ENCODE measurements around the gene TUNAR. TPM values are rescaled to one million over a fixed set of nuclear protein-coding genes. Genes with fewer than 3 reads are reported as not detected.

Gene TUNAR
- total RNA-seq, 2 donors from 2014 or later = 0.07 to 0.11 TPM

DNA sequence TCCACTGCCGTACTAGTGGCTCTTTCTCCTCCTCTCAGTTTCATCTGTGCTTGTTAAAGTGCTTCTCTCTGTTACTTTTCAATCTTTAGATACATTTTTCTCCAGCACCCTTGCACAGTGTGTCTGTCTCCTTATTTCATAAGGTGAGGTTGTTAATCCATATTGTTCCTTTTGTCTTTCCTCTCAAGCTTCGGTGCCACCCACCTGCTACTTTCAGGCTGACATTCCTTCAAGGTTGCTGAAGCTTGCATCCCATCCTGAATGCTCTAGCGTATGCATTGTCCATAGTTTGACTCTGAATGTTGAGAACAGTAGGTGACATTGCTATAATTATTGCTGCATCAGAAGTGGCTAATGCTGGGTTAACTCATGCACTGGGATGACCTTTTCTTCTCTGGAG lies 20.6 kb downstream of the TUNAR start:
- intact Hi-C loops (cut with DNase I) = no loop called here
- Histone ChIP-seq H3K4me3 (no peak overlapping the region), H3K9me3 (no peaks in the 10 kb centered on the region), H3K27me3 (no peaks in the 10 kb centered on the region), H3K9ac (ENCODE audit: low read depth in 2 of 2, low read length in 2 of 2) (no peak overlapping the region), H3K36me3 (no peaks in the 10 kb centered on the region), H3K27ac (no peak overlapping the region), H3K4me1 (no peaks in the 10 kb centered on the region)
- no peak for DNase-seq
- TF ChIP-seq, protein P1, sequence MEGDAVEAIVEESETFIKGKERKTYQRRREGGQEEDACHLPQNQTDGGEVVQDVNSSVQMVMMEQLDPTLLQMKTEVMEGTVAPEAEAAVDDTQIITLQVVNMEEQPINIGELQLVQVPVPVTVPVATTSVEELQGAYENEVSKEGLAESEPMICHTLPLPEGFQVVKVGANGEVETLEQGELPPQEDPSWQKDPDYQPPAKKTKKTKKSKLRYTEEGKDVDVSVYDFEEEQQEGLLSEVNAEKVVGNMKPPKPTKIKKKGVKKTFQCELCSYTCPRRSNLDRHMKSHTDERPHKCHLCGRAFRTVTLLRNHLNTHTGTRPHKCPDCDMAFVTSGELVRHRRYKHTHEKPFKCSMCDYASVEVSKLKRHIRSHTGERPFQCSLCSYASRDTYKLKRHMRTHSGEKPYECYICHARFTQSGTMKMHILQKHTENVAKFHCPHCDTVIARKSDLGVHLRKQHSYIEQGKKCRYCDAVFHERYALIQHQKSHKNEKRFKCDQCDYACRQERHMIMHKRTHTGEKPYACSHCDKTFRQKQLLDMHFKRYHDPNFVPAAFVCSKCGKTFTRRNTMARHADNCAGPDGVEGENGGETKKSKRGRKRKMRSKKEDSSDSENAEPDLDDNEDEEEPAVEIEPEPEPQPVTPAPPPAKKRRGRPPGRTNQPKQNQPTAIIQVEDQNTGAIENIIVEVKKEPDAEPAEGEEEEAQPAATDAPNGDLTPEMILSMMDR (IDR thresholded peaks at IDR 0.05) = no peak

- TF ChIP-seq, protein P1 (IDR thresholded peaks at IDR 0.05) = no peak
- DNase-seq = no peak
- H3K4me3 ChIP-seq = no peak overlapping the region
Observed at GRCh38 chr14:95901054-95901453, 24.4 kb downstream of the TUNAR start.

GRCh38 chr14:95902273-95902826 lies 25.7 kb downstream of the TUNAR start:
- Histone ChIP-seq H3K27ac (no peak overlapping the region), H3K9me3 (no peaks in the 10 kb centered on the region), H3K27me3 (no peaks in the 10 kb centered on the region), H3K4me3 (no peak overlapping the region), H3K9ac (ENCODE audit: low read depth in 2 of 2, low read length in 2 of 2) (no peak overlapping the region), H3K4me1 (no peaks in the 10 kb centered on the region), H3K36me3 (no peaks in the 10 kb centered on the region)
- no peak for DNase-seq
- intact Hi-C loops (cut with DNase I) = no loop called here
- TF ChIP-seq, protein P1 (IDR thresholded peaks at IDR 0.05) = no peak

More at GRCh38 chr14:95901054-95901453, 24.4 kb downstream of the TUNAR start:
- Histone ChIP-seq H3K27ac (no peak overlapping the region), H3K4me1 (no peaks in the 10 kb centered on the region), H3K9ac (ENCODE audit: low read depth in 2 of 2, low read length in 2 of 2) (no peak overlapping the region), H3K27me3 (no peaks in the 10 kb centered on the region), H3K9me3 (no peaks in the 10 kb centered on the region), H3K36me3 (no peaks in the 10 kb centered on the region)
- intact Hi-C loops (cut with DNase I) = no loop called here

- TF ChIP-seq, protein P1 (IDR thresholded peaks at IDR 0.05) = no peak
Observed at GRCh38 chr14:95903165-95903564, 26.5 kb downstream of the TUNAR start.

GRCh38 chr14:95903616-95904107 lies 27.0 kb downstream of the TUNAR start:
- H3K27ac ChIP-seq = no peak overlapping the region
- H3K4me1 ChIP-seq = no peaks in the 10 kb centered on the region
- TF ChIP-seq, protein P1 (IDR thresholded peaks at IDR 0.05) = no peak
- no peaks in the 10 kb centered on the region for H3K9me3 ChIP-seq
- intact Hi-C loops (cut with DNase I) = no loop called here
- no peaks in the 10 kb centered on the region for H3K27me3 ChIP-seq
- H3K4me3 ChIP-seq = no peak overlapping the region
- no peaks in the 10 kb centered on the region for H3K36me3 ChIP-seq
- no peak overlapping the region for H3K9ac ChIP-seq (ENCODE audit: low read depth in 2 of 2, low read length in 2 of 2)
- no peak for DNase-seq

More at GRCh38 chr14:95903165-95903564, 26.5 kb downstream of the TUNAR start:
- Histone ChIP-seq H3K36me3 (no peaks in the 10 kb centered on the region), H3K27ac (no peak overlapping the region), H3K4me3 (no peak overlapping the region), H3K27me3 (no peaks in the 10 kb centered on the region), H3K9me3 (no peaks in the 10 kb centered on the region), H3K9ac (ENCODE audit: low read depth in 2 of 2, low read length in 2 of 2) (no peak overlapping the region), H3K4me1 (no peaks in the 10 kb centered on the region)
- DNase-seq = no peak
- intact Hi-C loops (cut with DNase I) = no loop called here

Measured in colonic mucosa (tissue), 4 donors.